SU-DHL-6 (cell line): ENCODE results near the gene DLX5.

Experiments
- H2AFZ ChIP-seq: fragments of 200-600 bp; sonication (generic); 2 replicates; pipeline ENCODE4 v1.6.1; 2014; ENCODE audit warnings: low read depth, mild to moderate bottlenecking, moderate library complexity, mixed read lengths, antibody characterized with exemption, low read length; ENCODE audit not compliant: severe bottlenecking
- H3F3A ChIP-seq: fragments of 200-600 bp; shearing (Covaris generic); 2 replicates; pipeline ENCODE4 v1.6.0; 2016; ENCODE audit warnings: antibody characterized with exemption, mild to moderate bottlenecking; ENCODE audit not compliant: insufficient read depth
- H3K27ac ChIP-seq: fragments of 200-600 bp; sonication (generic); 2 replicates; pipeline ENCODE4 v1.5.1; 2016; ENCODE audit warnings: low read depth, mild to moderate bottlenecking, low read length, moderate library complexity, mixed read lengths
- H3K27me3 ChIP-seq: fragments of 200-600 bp; sonication (generic), shearing (Covaris generic); 2 replicates; pipeline ENCODE4 v1.6.0; 2014; ENCODE audit warnings: mild to moderate bottlenecking, low read length
- H3K36me3 ChIP-seq: fragments of 200-600 bp; sonication (generic); 2 replicates; pipeline ENCODE4 v1.6.1; 2014; ENCODE audit warnings: mild to moderate bottlenecking, low read length, mixed read lengths
- H3K4me2 ChIP-seq: fragments of 300-600, 200-600 bp; shearing (Covaris generic), sonication (generic); 2 replicates; pipeline ENCODE4 v1.6.0; 2014; ENCODE audit warnings: low read length, low read depth, mild to moderate bottlenecking; ENCODE audit not compliant: poor library complexity, severe bottlenecking
- H3K4me3 ChIP-seq: fragments of 200-600 bp; sonication (generic); 2 replicates; pipeline ENCODE4 v1.5.1; 2014; ENCODE audit warnings: antibody characterized with exemption, low read length, mild to moderate bottlenecking, mixed read lengths; ENCODE audit not compliant: insufficient read depth, poor library complexity, severe bottlenecking
- H3K79me2 ChIP-seq: fragments of 200-600 bp; sonication (generic); 2 replicates; pipeline ENCODE4 v1.6.1; 2014; ENCODE audit warnings: mild to moderate bottlenecking, low read length, moderate library complexity; ENCODE audit not compliant: insufficient read depth
- H3K9ac ChIP-seq: fragments of 200-600 bp; sonication (generic); 2 replicates; pipeline ENCODE4 v1.7.0; 2014; ENCODE audit warnings: mild to moderate bottlenecking, low read length
- H3K9me2 ChIP-seq: fragments of 200-600 bp; sonication (generic); replicated peaks from 2 replicates; pipeline ENCODE4 v1.6.1; 2014; ENCODE audit warnings: low read length; ENCODE audit not compliant: insufficient read depth
- H3K9me3 ChIP-seq: fragments of 200-600 bp; sonication (generic); 2 replicates; pipeline ENCODE4 v1.6.1; 2014; ENCODE audit warnings: low read length, mixed read lengths; ENCODE audit not compliant: insufficient read depth
- H4K20me1 ChIP-seq: fragments of 200-600 bp; sonication (generic); 2 replicates; pipeline ENCODE4 v1.6.1; 2014; ENCODE audit warnings: low read depth, mild to moderate bottlenecking, antibody characterized with exemption, low read length, moderate library complexity, mixed read lengths
- CTCF ChIP-seq: fragments of 200-600 bp; sonication (generic); IDR thresholded peaks from one replicate; pipeline ENCODE4 v1.5.1; 2017; ENCODE audit warnings: antibody characterized with exemption, mild to moderate bottlenecking, low read length, moderate library complexity; ENCODE audit not compliant: insufficient read depth, poor library complexity, severe bottlenecking
- EZH2phosphoT487 ChIP-seq: fragments of 200-600 bp; sonication (generic), shearing (Covaris generic); conservative IDR thresholded peaks from 2 replicates; pipeline ENCODE4 v1.6.1; 2018; ENCODE audit warnings: mild to moderate bottlenecking, antibody characterized with exemption, low read length, moderate library complexity, mixed read lengths

The DLX5 gene

GRCh38 chr7:97001656-97002554 lies 22.7 kb downstream of the DLX5 start:
- Histone ChIP-seq H3K9ac (no peak overlapping the region), H3K79me2 (no peaks in the 10 kb centered on the region), H3F3A (no peaks in the 10 kb centered on the region), H3K4me3 (no peak overlapping the region), H3K27me3 (no peaks in the 10 kb centered on the region), H3K27ac (no peak overlapping the region), H3K9me3 (no peaks in the 10 kb centered on the region), H3K36me3 (no peaks in the 10 kb centered on the region), H2AFZ (no peak overlapping the region), H4K20me1 (no peaks in the 10 kb centered on the region), H3K4me2 (no peak overlapping the region), H3K9me2 (no peaks in the 10 kb centered on the region)
- TF ChIP-seq CTCF = no peak
- no peak for TF ChIP-seq EZH2phosphoT487

- H4K20me1 ChIP-seq = no peaks in the 10 kb centered on the region
- H3F3A ChIP-seq = no peaks in the 10 kb centered on the region
- H3K4me2 ChIP-seq = no peak overlapping the region
- TF ChIP-seq CTCF (no peak), EZH2phosphoT487 (no peak)
- H3K27ac ChIP-seq = no peak overlapping the region
- no peaks in the 10 kb centered on the region for H3K36me3 ChIP-seq
- H2AFZ ChIP-seq = no peak overlapping the region
- no peak overlapping the region for H3K9ac ChIP-seq
- no peaks in the 10 kb centered on the region for H3K79me2 ChIP-seq
- no peaks in the 10 kb centered on the region for H3K9me2 ChIP-seq
- H3K27me3 ChIP-seq = no peaks in the 10 kb centered on the region
- H3K9me3 ChIP-seq = no peaks in the 10 kb centered on the region
- no peak overlapping the region for H3K4me3 ChIP-seq
These were observed 23.4 kb downstream of the DLX5 start for GRCh38 chr7:97001221-97001620.

- no peaks in the 10 kb centered on the region for H3K9me2 ChIP-seq
- no peaks in the 10 kb centered on the region for H3K79me2 ChIP-seq
- no peak overlapping the region for H3K4me2 ChIP-seq
- TF ChIP-seq EZH2phosphoT487 (no peak), CTCF (no peak)
- no peaks in the 10 kb centered on the region for H3F3A ChIP-seq
- no peaks in the 10 kb centered on the region for H4K20me1 ChIP-seq
- H3K9ac ChIP-seq = no peak overlapping the region
- H2AFZ ChIP-seq = no peak overlapping the region
- no peaks in the 10 kb centered on the region for H3K9me3 ChIP-seq
- H3K27me3 ChIP-seq = no peaks in the 10 kb centered on the region
- no peak overlapping the region for H3K27ac ChIP-seq
- no peaks in the 10 kb centered on the region for H3K36me3 ChIP-seq
- H3K4me3 ChIP-seq = no peak overlapping the region
These were observed 25.9 kb downstream of the DLX5 start for GRCh38 chr7:96998744-96999143.
